CD4-positive, CD25-positive, alpha-beta regulatory T cell (primary cell): ENCODE data around the gene OST4. TPM values are rescaled to one million over a fixed set of nuclear protein-coding genes. Genes with fewer than 3 reads are reported as not detected.
A peak's percentile ranks its signal among the peaks of the same experiment; 100 is the strongest.

Experiments used
- ATAC-seq, 2 donors: fragments of 150-1000 bp; cut with Tn5 transposase; one replicate each; pipeline ENCODE4 v1.10.0; 2021; ENCODE audit warnings: low read depth in 2 of 2, moderate number of reproducible peaks in 2 of 2, moderate library complexity in 1 of 2
- DNase-seq, 3 donors: peaks; one replicate each; pipeline versions ENCODE4 v3.0.0 to v3.0.0-alpha.2; 2012 to 2022; ENCODE audit warnings: mixed read lengths in 1 of 3
- H3K27ac ChIP-seq: one replicate; pipeline ENCODE4 v1.7.0; 2013; ENCODE audit warnings: mild to moderate bottlenecking, low read length; ENCODE audit not compliant: insufficient read depth, poor library complexity, severe bottlenecking
- H3K27me3 ChIP-seq: one replicate; pipeline ENCODE4 v1.7.0; 2013; ENCODE audit warnings: low read length; ENCODE audit not compliant: control insufficient read depth, insufficient read depth
- H3K36me3 ChIP-seq: one replicate; pipeline ENCODE4 v1.7.0; 2013; ENCODE audit warnings: mild to moderate bottlenecking, low read length, moderate library complexity; ENCODE audit not compliant: control insufficient read depth, insufficient read depth
- H3K4me1 ChIP-seq: 2 replicates; pipeline ENCODE4 v1.7.0; 2013; ENCODE audit warnings: mild to moderate bottlenecking, low read length; ENCODE audit not compliant: insufficient read depth, control insufficient read depth, poor library complexity, severe bottlenecking
- H3K4me3 ChIP-seq: one replicate; pipeline ENCODE4 v1.7.0; 2013; ENCODE audit warnings: low read depth, mild to moderate bottlenecking, low read length, moderate library complexity
- H3K9me3 ChIP-seq, 2 experiments: 1 replicate in 1 of 2; 2 replicates in 1 of 2; pipeline ENCODE4 v1.7.0; 2013; ENCODE audit warnings: low read length in 2 of 2, mild to moderate bottlenecking in 1 of 2, moderate library complexity in 1 of 2; ENCODE audit not compliant: control insufficient read depth in 2 of 2
- H3K27ac Mint-ChIP-seq, 3 donors: one replicate each; pipeline ENCODE4 v1.8.0; 2020 to 2022; ENCODE audit warnings: mild to moderate bottlenecking in 3 of 3, mixed read lengths in 3 of 3, moderate library complexity in 2 of 3
- H3K27me3 Mint-ChIP-seq: one replicate; pipeline ENCODE4 v1.8.0; 2022; ENCODE audit warnings: mild to moderate bottlenecking, mixed read lengths
- H3K36me3 Mint-ChIP-seq: one replicate; pipeline ENCODE4 v1.8.0; 2020; ENCODE audit warnings: mixed read lengths
- H3K4me1 Mint-ChIP-seq, 4 donors: one replicate each; pipeline ENCODE4 v1.8.0; 2020 to 2022; ENCODE audit warnings: mixed read lengths in 4 of 4, mild to moderate bottlenecking in 1 of 4
- H3K4me3 Mint-ChIP-seq, 4 donors: one replicate each; pipeline ENCODE4 v1.8.0; 2020 to 2022; ENCODE audit warnings: mild to moderate bottlenecking in 4 of 4, mixed read lengths in 4 of 4, moderate library complexity in 3 of 4
- H3K9me3 Mint-ChIP-seq, 7 donors: one replicate each; pipeline ENCODE4 v1.8.0; 2020 to 2022; ENCODE audit warnings: mixed read lengths in 7 of 7, mild to moderate bottlenecking in 3 of 7, moderate library complexity in 2 of 7
- polyA plus RNA-seq, 4 donors: library from polyadenylated mRNA; unstranded; fragments of 300-500 nt; fragmentation: Illumina TruSeq; gene quantifications; one replicate each; pipeline ENCODE4 v1.2.3, GENCODE V29; 2021
- total RNA-seq: library from RNA; stranded (reverse); gene quantifications from one replicate; pipeline ENCODE4 v1.2.3, GENCODE V29; 2022

OST4 gene
- total and polyA plus RNA-seq, 5 donors from 2014 or later, result 279 to 1,033 (median 867) TPM

GRCh38 chr2:27051902-27052645, 19.4 kb downstream of the OST4 start:
- Mint-ChIP-seq H3K4me3 (peak overlapping the region; percentile 88 to 99 (median 96)), H3K36me3 (peaks cover 11% of the 10 kb centered on the region), H3K4me1 (peaks cover 11 to 25% (median 18%) of the 10 kb centered on the region in 4 donors), H3K27me3 (peaks cover 22% of the 10 kb centered on the region), H3K9me3 (peaks cover 0 to 9% (median 3%) of the 10 kb centered on the region in 7 donors), H3K27ac (peak overlapping the region; percentile 82 to 100 (median 83))
- peak overlapping the region; percentile 87 for H3K27ac ChIP-seq
- H3K9me3 ChIP-seq, result no peaks in the 10 kb centered on the region
- H3K4me1 ChIP-seq, result peaks cover 14% of the 10 kb centered on the region
- H3K4me3 ChIP-seq, result peak overlapping the region; percentile 61
- H3K36me3 ChIP-seq, result peaks cover 21% of the 10 kb centered on the region
- no peaks in the 10 kb centered on the region for H3K27me3 ChIP-seq
- peak in 1 of 3 donors; percentile 57 for DNase-seq
- no peak for ATAC-seq

- Histone ChIP-seq H3K36me3 (peaks cover 16% of the 10 kb centered on the region), H3K4me1 (peaks cover 14% of the 10 kb centered on the region), H3K9me3 (no peaks in the 10 kb centered on the region), H3K27ac (peak within 1 kb of the TSS; percentile 87), H3K27me3 (no peaks in the 10 kb centered on the region), H3K4me3 (peak within 1 kb of the TSS; percentile 96)
- DNase-seq (peak; percentile 94 to 97 (median 96)), ATAC-seq (peak; percentile 81 to 85)
- Mint-ChIP-seq H3K27ac (peak within 1 kb of the TSS; percentile 99 to 100 (median 100)), H3K9me3 (peaks cover 0 to 9% (median 3%) of the 10 kb centered on the region in 7 donors), H3K4me1 (peaks cover 11 to 25% (median 16%) of the 10 kb centered on the region in 4 donors), H3K4me3 (peak within 1 kb of the TSS; percentile 98 to 99 (median 99)), H3K27me3 (peaks cover 22% of the 10 kb centered on the region), H3K36me3 (peaks cover 11% of the 10 kb centered on the region)
These were observed 20.2 kb downstream of the OST4 start, which contains the start of gene AGBL5 for GRCh38 chr2:27050996-27051901. Gene AGBL5 (plus strand): TSS chr2:27051668. CDS start chr2:27052959, 1,291 bp downstream.

- DNase-seq (peak; percentile 83 to 94 (median 92)), ATAC-seq (peak; percentile 58 to 63)
- Histone ChIP-seq H3K9me3 (no peaks in the 10 kb centered on the region), H3K36me3 (peaks cover 8% of the 10 kb centered on the region), H3K4me3 (peak overlapping the region; percentile 96), H3K27me3 (no peaks in the 10 kb centered on the region), H3K4me1 (peaks cover 14% of the 10 kb centered on the region), H3K27ac (peak overlapping the region; percentile 87)
- Mint-ChIP-seq H3K4me3 (peak overlapping the region; percentile 98 to 99 (median 99)), H3K27ac (peak overlapping the region; percentile 99 to 100 (median 100)), H3K9me3 (peaks cover 0 to 9% (median 3%) of the 10 kb centered on the region in 7 donors), H3K27me3 (peaks cover 22% of the 10 kb centered on the region), H3K36me3 (peaks cover 11% of the 10 kb centered on the region), H3K4me1 (peaks cover 11 to 25% (median 15%) of the 10 kb centered on the region in 4 donors)
These were observed 21.0 kb downstream of the OST4 start for GRCh38 chr2:27050281-27050995.

DNA sequence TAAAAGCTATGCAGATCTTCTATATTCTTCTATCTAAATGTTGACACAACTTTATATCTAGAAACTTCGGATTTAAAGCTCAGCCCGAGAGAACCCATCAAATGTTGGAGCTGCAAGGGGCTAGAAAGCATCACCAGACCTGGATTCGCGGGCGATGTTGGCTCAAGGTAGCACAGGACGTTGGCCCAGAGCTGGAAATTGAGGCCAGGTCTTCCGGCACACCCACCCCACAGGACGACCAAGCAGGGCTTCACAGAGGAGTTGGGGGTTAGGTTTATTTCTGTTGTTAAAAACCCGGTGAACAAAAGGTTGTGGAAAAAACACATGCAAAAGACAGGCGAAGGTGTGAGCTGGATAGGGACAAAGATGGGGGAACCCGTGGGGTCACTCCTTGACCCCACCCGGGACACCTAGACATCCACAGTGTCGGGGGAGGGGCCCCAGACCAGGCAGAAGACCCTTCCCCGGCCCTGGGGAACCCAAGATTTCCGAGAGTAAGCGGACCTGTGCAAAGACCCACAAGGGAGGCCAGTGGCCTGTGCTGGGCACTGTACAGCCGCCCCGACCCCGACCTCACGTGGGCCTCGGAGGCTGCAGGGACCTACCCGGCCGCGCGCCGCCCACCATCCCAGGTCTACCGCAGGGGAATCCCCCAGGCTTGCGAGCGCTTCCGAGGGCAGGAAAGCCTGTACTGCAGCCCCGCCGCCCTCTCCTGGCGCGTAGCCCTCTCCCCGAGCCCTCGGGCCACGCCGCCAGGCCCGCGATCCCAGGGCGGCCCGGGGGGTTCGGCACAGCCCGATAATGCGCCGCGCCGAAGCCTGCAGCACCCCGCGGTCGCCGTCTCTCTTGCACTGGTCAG, 21.8 kb downstream of the OST4 start:
- Mint-ChIP-seq H3K4me3 (peak overlapping the region; percentile 98 to 99 (median 99)), H3K4me1 (peaks cover 11 to 25% (median 15%) of the 10 kb centered on the region in 4 donors), H3K27ac (peak overlapping the region; percentile 99 to 100 (median 100)), H3K27me3 (peaks cover 22% of the 10 kb centered on the region), H3K36me3 (peaks cover 8% of the 10 kb centered on the region), H3K9me3 (peaks cover 0 to 9% (median 3%) of the 10 kb centered on the region in 7 donors)
- Histone ChIP-seq H3K27me3 (no peaks in the 10 kb centered on the region), H3K36me3 (peaks cover 4% of the 10 kb centered on the region), H3K9me3 (no peaks in the 10 kb centered on the region), H3K4me3 (peak overlapping the region; percentile 96), H3K4me1 (peaks cover 14% of the 10 kb centered on the region), H3K27ac (peak overlapping the region; percentile 87)
- peak in 2 of 3 donors; percentile 48 to 54 for DNase-seq
- peak; percentile 3 to 4 for ATAC-seq

DNA sequence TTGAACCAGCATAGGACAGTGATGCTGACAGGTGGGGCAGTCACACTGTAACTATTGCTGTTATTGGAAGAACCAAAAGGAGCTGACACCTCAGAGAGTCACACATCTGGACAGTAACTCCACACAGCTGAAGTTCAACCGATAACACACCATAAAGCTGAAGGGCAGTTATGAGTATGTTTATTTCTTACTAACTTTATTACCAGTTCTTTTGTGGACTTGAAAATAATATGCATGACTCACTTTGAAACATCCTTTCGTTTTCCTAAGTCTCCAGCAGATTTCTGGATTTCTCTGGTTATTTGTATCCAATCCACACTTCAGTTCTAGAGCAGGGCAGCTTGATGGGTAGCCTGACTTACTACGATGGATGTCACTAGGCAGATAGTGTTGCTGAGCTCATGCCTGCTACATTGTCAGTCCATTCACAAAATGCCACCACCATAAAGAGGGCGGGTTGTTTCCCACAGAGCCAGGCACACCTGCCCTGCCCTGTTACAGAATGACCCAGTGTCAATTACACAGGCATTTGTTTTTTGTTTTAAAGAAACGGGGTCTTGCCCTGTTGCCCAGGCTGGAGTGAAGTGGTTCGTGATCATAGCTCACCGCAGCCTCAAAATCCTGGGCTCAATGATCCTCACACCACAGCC, 28.3 kb downstream of the OST4 start:
- H3K4me3 ChIP-seq, result no peak overlapping the region
- DNase-seq (no peak), ATAC-seq (no peak)
- Mint-ChIP-seq H3K9me3 (no peaks in the 10 kb centered on the region), H3K27ac (peak overlapping the region in 1 of 3 donors; percentile 32), H3K4me3 (no peak overlapping the region), H3K27me3 (peaks cover under 1% of the 10 kb centered on the region), H3K4me1 (peaks cover 0 to 3% (median under 1%) of the 10 kb centered on the region in 4 donors), H3K36me3 (peaks cover 20% of the 10 kb centered on the region)
- no peak overlapping the region for H3K27ac ChIP-seq
- H3K9me3 ChIP-seq, result no peaks in the 10 kb centered on the region
- peaks cover 31% of the 10 kb centered on the region for H3K36me3 ChIP-seq
- H3K4me1 ChIP-seq, result no peaks in the 10 kb centered on the region
- no peaks in the 10 kb centered on the region for H3K27me3 ChIP-seq

DNA sequence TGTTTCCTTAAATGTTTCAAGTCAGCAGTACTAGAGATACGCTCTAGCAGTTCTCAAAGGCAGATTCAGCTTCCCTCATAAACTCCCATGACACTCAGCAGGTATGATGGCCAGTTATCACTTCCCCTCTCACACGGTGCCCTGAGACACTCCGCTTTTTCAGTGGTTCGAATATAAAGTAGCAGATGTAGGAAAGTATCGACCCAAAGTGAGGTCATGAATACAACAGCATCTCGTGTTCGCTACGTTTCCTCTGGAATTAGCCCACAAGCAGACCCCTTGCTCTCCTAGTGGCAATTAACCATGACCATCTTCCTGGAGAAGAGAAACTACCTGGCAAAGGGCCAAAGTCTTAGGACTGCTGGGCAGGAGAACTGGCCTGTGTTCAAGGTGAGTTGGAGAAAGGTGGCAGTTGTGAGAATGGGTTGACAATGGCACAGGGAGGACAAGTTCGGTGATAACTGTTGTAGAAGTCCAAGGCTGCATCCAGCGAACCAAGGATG, 29.2 kb downstream of the OST4 start:
- H3K36me3 ChIP-seq, result peaks cover 40% of the 10 kb centered on the region
- ATAC-seq (peak in 1 of 2 donors; percentile 64), DNase-seq (no peak)
- peak overlapping the region in 1 of 3 donors; percentile 20 for H3K27ac Mint-ChIP-seq
- H3K4me3 Mint-ChIP-seq, result no peak overlapping the region
- H3K4me3 ChIP-seq, result no peak overlapping the region
- H3K27me3 Mint-ChIP-seq, result no peaks in the 10 kb centered on the region
- no peaks in the 10 kb centered on the region for H3K9me3 ChIP-seq
- no peak overlapping the region for H3K27ac ChIP-seq
- H3K9me3 Mint-ChIP-seq, result no peaks in the 10 kb centered on the region
- peaks cover 0 to 3% (median under 1%) of the 10 kb centered on the region in 4 donors for H3K4me1 Mint-ChIP-seq
- H3K27me3 ChIP-seq, result no peaks in the 10 kb centered on the region
- H3K36me3 Mint-ChIP-seq, result peaks cover 26% of the 10 kb centered on the region
- H3K4me1 ChIP-seq, result no peaks in the 10 kb centered on the region
